MM.1S (cell line): ENCODE results near the gene FBXW4.

Experiments used
- DNase-seq: peaks from one replicate; pipeline ENCODE4 v3.0.0-alpha.2; 2015
- H2AFZ ChIP-seq: fragments of 300-600 bp; sonication (generic); 2 replicates; pipeline ENCODE4 v1.6.0; 2016; ENCODE audit warnings: antibody characterized with exemption, low read length
- H3F3A ChIP-seq: fragments of 300-600 bp; sonication (generic); 2 replicates; pipeline ENCODE4 v1.6.1; 2016; ENCODE audit warnings: mild to moderate bottlenecking, antibody characterized with exemption, low read length, moderate library complexity, mixed read lengths; ENCODE audit not compliant: insufficient read depth
- H3K27ac ChIP-seq: fragments of 300-600 bp; sonication (generic); 2 replicates; pipeline ENCODE4 v1.5.1; 2016; ENCODE audit warnings: mild to moderate bottlenecking, low read length
- H3K27me3 ChIP-seq: fragments of 300-600 bp; sonication (generic); replicated peaks from 2 replicates; pipeline ENCODE4 v1.6.0; 2016; ENCODE audit warnings: low read length; ENCODE audit not compliant: insufficient read depth
- H3K36me3 ChIP-seq: fragments of 300-600 bp; sonication (generic); replicated peaks from 2 replicates; pipeline ENCODE4 v1.6.1; 2016; ENCODE audit warnings: mild to moderate bottlenecking, low read length, mixed read lengths; ENCODE audit not compliant: insufficient read depth
- H3K4me1 ChIP-seq: fragments of 300-600 bp; sonication (generic); 2 replicates; pipeline ENCODE4 v1.6.1; 2016; ENCODE audit warnings: low read length, mixed read lengths
- H3K4me2 ChIP-seq: fragments of 300-600 bp; sonication (generic); 2 replicates; pipeline ENCODE4 v1.6.0; 2016; ENCODE audit warnings: low read depth, low read length
- H3K4me3 ChIP-seq: fragments of 300-600 bp; sonication (generic); 2 replicates; pipeline ENCODE4 v1.5.1; 2016; ENCODE audit warnings: low read length, mixed read lengths
- H3K79me2 ChIP-seq: fragments of 300-600 bp; sonication (generic); 2 replicates; pipeline ENCODE4 v1.6.1; 2016; ENCODE audit warnings: mixed run types, low read length, mixed read lengths
- H3K9ac ChIP-seq: fragments of 300-600 bp; sonication (generic); 2 replicates; pipeline ENCODE4 v1.6.1; 2016; ENCODE audit warnings: low read length, mixed read lengths
- H3K9me2 ChIP-seq: fragments of 300-600 bp; sonication (generic); replicated peaks from 2 replicates; pipeline ENCODE4 v1.6.1; 2016; ENCODE audit warnings: mild to moderate bottlenecking, low read length, mixed read lengths; ENCODE audit not compliant: insufficient read depth
- H3K9me3 ChIP-seq: fragments of 300-600 bp; sonication (generic); replicated peaks from 2 replicates; pipeline ENCODE4 v1.6.1; 2016; ENCODE audit warnings: mild to moderate bottlenecking, low read length, mixed read lengths; ENCODE audit not compliant: insufficient read depth
- H4K20me1 ChIP-seq: fragments of 300-600 bp; sonication (generic); 2 replicates; pipeline ENCODE4 v1.6.1; 2016; ENCODE audit warnings: mild to moderate bottlenecking, low read length, moderate library complexity, mixed read lengths; ENCODE audit not compliant: insufficient read depth
- CTCF ChIP-seq: fragments of 300-600 bp; sonication (generic); IDR thresholded peaks from 2 replicates; pipeline ENCODE4 v1.5.1; 2016; ENCODE audit warnings: antibody characterized with exemption, low read length, mixed read lengths
- EZH2 ChIP-seq: fragments of 300-600 bp; sonication (generic); optimal IDR thresholded peaks from 2 replicates; pipeline ENCODE3; 2017; ENCODE audit warnings: low read depth, mild to moderate bottlenecking, antibody characterized with exemption, low read length, mixed read lengths
- EZH2phosphoT487 ChIP-seq: fragments of 300-600 bp; sonication (generic); IDR thresholded peaks from 2 replicates; pipeline ENCODE4 v1.6.1; 2018; ENCODE audit warnings: antibody characterized with exemption, low read length

Gene FBXW4

GRCh38 chr10:101573885-101574753 is 120.9 kb downstream of the FBXW4 start:
- no peak for DNase-seq
- Histone ChIP-seq H3K9ac (no peak overlapping the region), H3K36me3 (no peaks in the 10 kb centered on the region), H3K27ac (no peak overlapping the region), H4K20me1 (no peaks in the 10 kb centered on the region), H3K4me2 (no peak overlapping the region), H3F3A (no peaks in the 10 kb centered on the region), H2AFZ (no peak overlapping the region), H3K9me3 (no peaks in the 10 kb centered on the region), H3K27me3 (peaks cover 3% of the 10 kb centered on the region; the same call in 1 of the 2 replicates), H3K79me2 (no peaks in the 10 kb centered on the region), H3K9me2 (no peaks in the 10 kb centered on the region), H3K4me1 (no peaks in the 10 kb centered on the region), H3K4me3 (no peak overlapping the region)
- TF ChIP-seq EZH2phosphoT487: no peak

GRCh38 chr10:101572785-101573184 is 122.2 kb downstream of the FBXW4 start:
- no peaks in the 10 kb centered on the region for H3K36me3 ChIP-seq
- no peaks in the 10 kb centered on the region for H3K79me2 ChIP-seq
- H2AFZ ChIP-seq: no peak overlapping the region
- no peak overlapping the region for H3K4me2 ChIP-seq
- no peak overlapping the region for H3K27ac ChIP-seq
- H3K4me3 ChIP-seq: no peak overlapping the region
- no peak overlapping the region for H3K9ac ChIP-seq
- no peaks in the 10 kb centered on the region for H3K9me2 ChIP-seq
- no peaks in the 10 kb centered on the region for H3K9me3 ChIP-seq
- TF ChIP-seq EZH2 (no peak), CTCF (no peak), EZH2phosphoT487 (no peak)
- no peaks in the 10 kb centered on the region for H3K4me1 ChIP-seq
- H3K27me3 ChIP-seq: peaks cover 3% of the 10 kb centered on the region; the same call in 1 of the 2 replicates
- no peak for DNase-seq
- no peaks in the 10 kb centered on the region for H4K20me1 ChIP-seq
- no peaks in the 10 kb centered on the region for H3F3A ChIP-seq

- no peaks in the 10 kb centered on the region for H3K4me1 ChIP-seq
- H3F3A ChIP-seq: no peaks in the 10 kb centered on the region
- H3K27me3 ChIP-seq: peaks cover 3% of the 10 kb centered on the region; the same call in 1 of the 2 replicates
- no peak for TF ChIP-seq CTCF
- TF ChIP-seq EZH2phosphoT487: no peak
- TF ChIP-seq EZH2: no peak
- no peaks in the 10 kb centered on the region for H3K36me3 ChIP-seq
- H3K4me2 ChIP-seq: no peak overlapping the region
- no peak overlapping the region for H3K9ac ChIP-seq
- H3K4me3 ChIP-seq: no peak overlapping the region
- H2AFZ ChIP-seq: no peak overlapping the region
- H3K9me2 ChIP-seq: no peaks in the 10 kb centered on the region
- no peaks in the 10 kb centered on the region for H4K20me1 ChIP-seq
- no peaks in the 10 kb centered on the region for H3K9me3 ChIP-seq
- DNase-seq: no peak
- H3K27ac ChIP-seq: no peak overlapping the region
- no peaks in the 10 kb centered on the region for H3K79me2 ChIP-seq
Measured at GRCh38 chr10:101572126-101572525, 122.8 kb downstream of the FBXW4 start.

GRCh38 chr10:101571271-101571925 is 123.6 kb downstream of the FBXW4 start:
- Histone ChIP-seq H3F3A (no peaks in the 10 kb centered on the region), H3K4me3 (no peak overlapping the region), H3K36me3 (no peaks in the 10 kb centered on the region), H3K4me2 (no peak overlapping the region), H3K9ac (no peak overlapping the region), H2AFZ (no peak overlapping the region), H3K9me3 (no peaks in the 10 kb centered on the region), H3K9me2 (no peaks in the 10 kb centered on the region), H3K79me2 (no peaks in the 10 kb centered on the region), H3K27ac (no peak overlapping the region), H3K27me3 (peaks cover 3% of the 10 kb centered on the region; the same call in 1 of the 2 replicates), H3K4me1 (no peaks in the 10 kb centered on the region), H4K20me1 (no peaks in the 10 kb centered on the region)
- DNase-seq: no peak
- TF ChIP-seq EZH2phosphoT487 (no peak), EZH2 (no peak), CTCF (no peak)
